VCaP (cell line): ENCODE results near the gene TAOK1.

Experiments used
- H3K27ac ChIP-seq: fragments of 450-650 bp; 2 replicates; pipeline ENCODE4 v1.5.1; 2017
- CTCF ChIP-seq: fragments of 450-650 bp; conservative IDR thresholded peaks from 2 replicates; pipeline ENCODE4 v1.5.1; 2017; ENCODE audit warnings: mild to moderate bottlenecking, moderate library complexity

TAOK1 gene

GRCh38 chr17:29582772-29583171 lies 192.6 kb downstream of the TAOK1 start:
- no peak for TF ChIP-seq CTCF
- no peak overlapping the region for H3K27ac ChIP-seq

GRCh38 chr17:29583324-29584248 lies 193.4 kb downstream of the TAOK1 start:
- TF ChIP-seq CTCF, result no peak
- no peak overlapping the region for H3K27ac ChIP-seq

GRCh38 chr17:29584452-29585079 lies 194.4 kb downstream of the TAOK1 start:
- no peak for TF ChIP-seq CTCF
- H3K27ac ChIP-seq, result no peak overlapping the region

- H3K27ac ChIP-seq, result no peak overlapping the region
- TF ChIP-seq CTCF, result no peak
Measured at GRCh38 chr17:29585080-29585751, 195.1 kb downstream of the TAOK1 start.

GRCh38 chr17:29586676-29587469 lies 196.7 kb downstream of the TAOK1 start:
- no peak for TF ChIP-seq CTCF
- peak overlapping the region; percentile 98 for H3K27ac ChIP-seq

GRCh38 chr17:29587591-29587990 lies 197.4 kb downstream of the TAOK1 start:
- H3K27ac ChIP-seq, result peak overlapping the region; percentile 98
- TF ChIP-seq CTCF, result no peak
